Thyroid gland (tissue), 4 donors: Measurements from ENCODE around the gene KCTD6.

Source experiments
- CTCF ChIP-seq, 6 experiments: fragments of 200-600 bp in 3 of 6; fragments of 450-650 bp in 3 of 6; sonication (generic) in 3 of 6; IDR thresholded peaks; one replicate each; pipeline ENCODE4 v1.5.1; 2016 to 2019; ENCODE audit warnings: antibody characterized with exemption in 6 of 6, mild to moderate bottlenecking in 2 of 6, inconsistent platforms in 1 of 6, moderate library complexity in 1 of 6
- POLR2A ChIP-seq, 2 donors: fragments of 450-650 bp; IDR thresholded peaks; one replicate each; pipeline ENCODE4 v1.6.1; 2017; ENCODE audit warnings: antibody characterized with exemption in 2 of 2, mild to moderate bottlenecking in 2 of 2, moderate library complexity in 1 of 2

- TF ChIP-seq POLR2A (IDR thresholded peaks at IDR 0.05) (no peak), CTCF (IDR thresholded peaks at IDR 0.05) (no peak)
Measured at GRCh38 chr3:58484722-58485069, 7.2 kb upstream of the KCTD6 start.
